ENCODE measurements around the gene ERMN.
"Not testable (repeated sequence)": the region's sequence is repeated elsewhere in the genome, so short reads cannot be mapped to it uniquely, and the experiment has no call there.

The ERMN gene

DNA sequence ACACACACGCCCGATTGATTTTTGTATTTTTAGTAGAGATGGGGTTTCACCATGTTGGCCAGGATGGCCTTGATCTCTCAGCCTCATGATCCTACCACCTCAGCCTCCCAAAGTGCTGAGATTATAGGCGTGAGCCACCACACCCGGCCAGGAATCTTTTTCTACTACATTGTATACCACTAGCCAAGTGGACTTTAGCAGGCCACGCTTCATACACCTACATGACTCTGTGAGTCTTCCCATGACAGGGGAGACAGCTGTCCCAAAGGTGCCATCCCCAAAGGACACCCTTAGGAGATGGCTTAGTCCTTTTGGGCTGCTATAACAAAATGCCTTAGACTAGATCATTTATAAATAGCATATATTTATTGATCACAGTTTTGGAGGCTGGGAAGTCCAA lies 32.8 kb downstream of the ERMN start:
- DNase-seq, result no peak

DNA sequence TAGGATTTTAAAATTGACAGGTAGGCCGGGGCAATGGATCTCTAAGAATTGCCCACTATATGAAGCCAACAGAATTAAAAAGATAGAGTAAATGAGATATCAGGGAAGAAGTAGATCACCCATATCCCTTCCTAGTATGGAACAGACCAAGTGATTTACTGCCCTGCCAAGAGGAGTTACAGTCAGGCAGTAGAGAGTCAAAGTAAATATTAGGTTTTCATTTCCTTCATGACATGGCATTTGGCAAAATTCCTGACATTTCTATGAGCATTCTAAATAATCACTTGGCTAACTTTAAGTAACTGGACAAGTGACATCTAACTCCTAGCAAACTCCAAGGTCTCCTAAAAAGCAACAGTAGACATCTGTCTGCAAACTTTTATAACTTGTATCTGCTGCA lies 34.6 kb downstream of the ERMN start:
- DNase-seq, result no peak

DNA sequence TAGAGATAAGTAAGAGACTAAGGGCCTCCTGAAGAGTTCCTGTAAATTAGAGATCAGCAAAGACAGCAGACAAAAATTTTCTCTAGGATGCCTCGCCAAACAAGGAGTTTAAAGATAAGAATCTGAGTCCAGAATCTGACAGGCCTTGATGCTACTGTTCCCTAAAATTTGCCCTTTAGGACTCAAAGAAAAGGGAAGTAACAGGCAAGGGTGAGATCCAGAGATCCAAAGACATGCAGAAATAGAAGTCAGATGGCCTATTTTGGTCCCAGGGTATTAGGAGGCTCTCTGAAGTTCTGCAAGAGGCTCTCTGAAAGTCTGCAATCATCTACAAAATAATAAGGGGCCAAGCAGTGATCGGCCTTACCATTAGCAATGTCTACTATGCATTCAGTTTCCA lies 35.1 kb downstream of the ERMN start:
- DNase-seq, result no peak

DNA sequence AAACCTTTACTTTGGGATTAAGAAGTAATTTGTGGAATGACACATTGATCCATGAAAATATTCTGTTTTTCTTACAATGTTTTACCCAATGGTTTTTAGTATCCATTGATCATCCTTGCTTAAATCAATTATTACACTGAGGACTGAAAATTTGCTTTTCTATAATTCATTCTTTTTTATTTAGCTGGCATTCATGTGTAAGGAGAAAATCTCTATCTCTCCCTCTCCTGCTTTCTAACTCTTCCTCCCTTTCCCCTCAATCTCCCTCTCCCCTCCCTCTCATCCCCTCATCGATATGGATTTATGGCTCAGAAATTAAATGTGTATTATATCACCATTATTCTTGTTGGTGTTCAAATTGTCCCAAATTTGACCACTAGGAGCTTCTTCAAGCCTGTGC lies 38.5 kb downstream of the ERMN start:
- no peak for DNase-seq

DNA sequence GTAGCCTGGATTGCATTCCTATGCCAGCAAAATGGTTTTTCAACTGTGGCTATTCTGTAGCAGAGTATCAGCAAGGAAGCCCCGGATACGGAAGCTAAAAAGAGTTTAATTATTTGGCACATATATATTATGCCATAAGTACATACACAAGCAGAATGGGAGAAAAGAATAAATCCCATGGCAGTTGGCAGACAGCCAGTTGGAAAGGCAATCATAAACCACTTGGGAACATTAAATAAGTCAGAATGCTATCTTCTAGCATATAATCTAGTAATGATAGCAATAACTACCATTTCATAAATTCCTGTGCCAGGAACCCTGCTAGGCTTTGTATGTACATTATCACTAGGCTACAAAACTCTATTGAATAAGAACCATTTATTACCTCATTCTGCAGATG lies 42.2 kb downstream of the ERMN start:
- peak in 1 of 14 donors; percentile 7 for DNase-seq

DNA sequence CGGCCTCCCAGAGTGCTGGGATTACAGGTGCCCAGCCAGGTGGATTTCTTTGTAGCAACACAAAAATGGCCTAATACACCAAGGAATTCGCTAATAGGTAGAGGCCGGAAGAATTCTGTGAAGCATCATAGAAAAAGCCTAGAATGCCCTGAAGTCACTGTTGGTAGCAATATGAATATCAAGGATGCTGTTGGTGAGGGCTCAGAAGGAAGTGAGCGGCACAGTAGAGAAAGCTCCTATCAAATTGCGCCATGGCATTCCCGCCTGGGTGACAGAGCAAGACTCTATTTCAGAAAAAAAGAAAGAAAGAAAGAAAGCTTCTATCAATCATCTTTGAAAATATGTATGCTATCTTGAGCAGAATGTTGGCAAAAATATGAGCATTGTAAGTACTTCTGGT lies 44.3 kb downstream of the ERMN start:
- DNase-seq, result no peak

DNA sequence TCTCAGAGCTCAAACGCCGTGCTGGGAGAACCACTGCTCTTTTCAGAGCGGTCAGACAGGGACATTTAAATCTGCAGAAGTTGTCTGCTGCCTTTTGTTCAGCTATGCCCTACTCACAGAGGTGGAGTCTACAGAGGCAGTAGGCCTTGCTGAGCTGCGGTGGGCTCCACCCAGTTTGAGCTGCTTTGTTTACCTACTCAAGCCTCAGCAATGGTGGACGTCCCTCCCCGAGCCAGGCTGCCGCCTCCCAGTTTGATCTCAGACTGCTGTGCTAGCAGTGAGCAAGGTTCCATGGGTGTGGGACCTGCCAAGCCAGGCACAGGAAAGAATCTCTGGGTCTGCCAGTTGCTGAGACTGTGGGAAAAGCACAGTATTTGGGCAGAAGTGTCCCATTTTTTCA lies 46.3 kb downstream of the ERMN start:
- DNase-seq, result not testable (repeated sequence)

DNA sequence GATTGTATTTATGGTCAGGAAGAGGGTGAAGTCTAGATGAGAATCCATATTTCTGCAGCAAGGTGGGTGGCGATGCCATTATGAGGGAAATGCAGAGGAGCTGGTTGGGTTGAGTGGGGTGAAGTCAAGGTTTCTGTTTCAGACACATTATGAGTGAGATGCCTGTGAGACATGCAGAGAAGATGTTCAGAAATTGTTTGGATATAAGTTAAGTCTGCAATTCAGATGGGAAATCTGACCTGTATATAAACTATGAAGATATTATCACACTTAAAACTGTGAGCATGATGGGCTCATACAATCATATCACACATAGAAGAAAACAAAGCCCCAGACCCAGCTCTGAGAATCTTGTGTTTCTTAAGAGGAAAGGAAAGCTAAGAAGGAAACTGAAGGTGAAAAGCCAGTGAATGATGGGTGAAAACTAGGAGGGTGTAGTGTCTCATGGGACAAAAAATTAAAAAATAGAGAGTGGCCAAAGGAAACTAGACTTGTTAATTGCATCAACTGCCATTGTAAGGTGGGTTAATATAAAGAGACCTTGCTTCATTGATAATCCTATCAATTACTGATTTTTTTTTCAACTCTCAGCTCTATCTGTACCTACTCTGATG lies 53.9 kb downstream of the ERMN start:
- no peak for DNase-seq

DNA sequence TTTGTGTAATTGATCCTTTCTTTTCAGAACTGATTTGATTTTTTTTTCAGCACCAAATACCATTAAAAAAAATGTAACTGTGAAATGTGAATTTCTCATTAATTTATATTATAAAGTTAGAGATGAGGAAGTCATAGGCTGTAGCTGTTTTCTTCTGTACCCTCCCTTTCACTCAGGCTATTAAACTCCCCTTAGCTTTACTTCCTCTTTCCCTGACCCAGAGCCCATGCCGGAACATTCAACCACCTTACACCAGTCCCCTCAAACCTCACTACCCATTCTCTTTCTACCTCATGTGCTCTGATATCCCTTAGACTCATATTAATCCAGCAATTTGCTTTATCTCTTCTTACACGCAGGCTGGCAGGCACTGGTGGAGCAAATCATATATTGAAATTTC lies 55.7 kb downstream of the ERMN start:
- no peak for DNase-seq

DNA sequence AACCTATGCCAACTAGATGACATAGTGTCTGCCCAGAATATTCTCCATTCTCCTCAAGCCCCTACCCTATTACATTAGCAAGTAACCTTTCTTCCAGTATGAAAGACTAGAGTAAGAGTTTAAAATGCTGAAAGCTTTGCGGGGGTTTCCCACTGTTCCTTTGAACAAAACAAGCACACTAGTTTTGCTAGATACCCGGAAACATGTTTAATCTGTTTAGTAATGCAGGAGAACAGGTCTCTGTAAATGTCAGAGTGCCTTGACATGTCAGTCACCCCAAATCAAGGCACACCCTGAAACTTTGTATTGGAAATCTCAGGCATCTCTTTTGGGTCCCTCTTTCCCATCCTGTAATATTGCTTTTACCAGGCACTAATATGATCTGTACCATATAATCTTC lies 56.6 kb downstream of the ERMN start:
- DNase-seq, result no peak

Data from C1 segment of cervical spinal cord (tissue), 14 donors.